Calu3 (cell line): ENCODE measurements around the gene MED15. TPM values are rescaled to one million over a fixed set of nuclear protein-coding genes. Genes with fewer than 3 reads are reported as not detected.

Source experiments
- BruUV-seq: library from RNA; stranded (reverse); fragments of 400-500 nt; replicated peaks from 2 replicates; lab custom pipeline; 2021; lab: Mats Ljungman, UMichigan
- CTCF ChIA-PET: fragments of 300-600 bp; sonication (Branson Sonifier 250); formaldehyde crosslinking; loops from one replicate; lab custom pipeline; 2022; ENCODE audit warnings: antibody characterized with exemption; lab: Charles Lee
- DNase-seq: peaks from one replicate; pipeline ENCODE4 v3.0.0; 2022
- H3K27ac Mint-ChIP-seq: one replicate; pipeline ENCODE4 v1.8.0; 2022; ENCODE audit warnings: mixed read lengths; ENCODE audit not compliant: unreplicated experiment
- H3K27me3 Mint-ChIP-seq: one replicate; pipeline ENCODE4 v1.8.0; 2022; ENCODE audit warnings: mixed read lengths; ENCODE audit not compliant: unreplicated experiment
- H3K36me3 Mint-ChIP-seq: one replicate; pipeline ENCODE4 v1.8.0; 2022; ENCODE audit warnings: mild to moderate bottlenecking, moderate library complexity, mixed read lengths; ENCODE audit not compliant: insufficient read depth, unreplicated experiment
- H3K4me1 Mint-ChIP-seq: one replicate; pipeline ENCODE4 v1.8.0; 2022; ENCODE audit warnings: mild to moderate bottlenecking, low read depth, mixed read lengths; ENCODE audit not compliant: unreplicated experiment
- H3K4me3 Mint-ChIP-seq: one replicate; pipeline ENCODE4 v1.8.0; 2022; ENCODE audit warnings: mild to moderate bottlenecking, low read depth, moderate library complexity, mixed read lengths; ENCODE audit not compliant: unreplicated experiment
- H3K9me3 Mint-ChIP-seq: one replicate; pipeline ENCODE4 v1.8.0; 2022; ENCODE audit warnings: low read depth, mixed read lengths; ENCODE audit not compliant: unreplicated experiment
- intact Hi-C: fragments of 100-400 bp; cut with micrococcal nuclease; formaldehyde crosslinking; loops from one replicate; pipeline ENCODE4 v1.10.0; 2022; ENCODE audit not compliant: unreplicated experiment
- total RNA-seq: library from RNA; stranded (reverse); gene quantifications from 2 replicates; pipeline ENCODE4 v1.2.3, GENCODE V29; 2022
- TF ChIP-seq, protein P1 (sequence below): fragments of 200-600 bp; IDR thresholded peaks from one replicate; pipeline ENCODE4 v1.8.0; 2022; ENCODE audit warnings: antibody characterized with exemption; ENCODE audit not compliant: unreplicated experiment

The MED15 gene
- total RNA-seq, 1 experiment from 2014 or later: 144 TPM

GRCh38 chr22:20488946-20489345 lies 18.5 kb upstream of the MED15 start:
- BruUV-seq: no TSS peak
- H3K27me3 Mint-ChIP-seq: no peaks in the 10 kb centered on the region
- no peak overlapping the region for H3K4me3 Mint-ChIP-seq
- no peaks in the 10 kb centered on the region for H3K36me3 Mint-ChIP-seq
- no peaks in the 10 kb centered on the region for H3K9me3 Mint-ChIP-seq
- CTCF ChIA-PET: no interaction called here
- intact Hi-C loops: no loop called here
- no peak overlapping the region for H3K27ac Mint-ChIP-seq
- no peaks in the 10 kb centered on the region for H3K4me1 Mint-ChIP-seq
- DNase-seq: no peak
- TF ChIP-seq, protein P1, sequence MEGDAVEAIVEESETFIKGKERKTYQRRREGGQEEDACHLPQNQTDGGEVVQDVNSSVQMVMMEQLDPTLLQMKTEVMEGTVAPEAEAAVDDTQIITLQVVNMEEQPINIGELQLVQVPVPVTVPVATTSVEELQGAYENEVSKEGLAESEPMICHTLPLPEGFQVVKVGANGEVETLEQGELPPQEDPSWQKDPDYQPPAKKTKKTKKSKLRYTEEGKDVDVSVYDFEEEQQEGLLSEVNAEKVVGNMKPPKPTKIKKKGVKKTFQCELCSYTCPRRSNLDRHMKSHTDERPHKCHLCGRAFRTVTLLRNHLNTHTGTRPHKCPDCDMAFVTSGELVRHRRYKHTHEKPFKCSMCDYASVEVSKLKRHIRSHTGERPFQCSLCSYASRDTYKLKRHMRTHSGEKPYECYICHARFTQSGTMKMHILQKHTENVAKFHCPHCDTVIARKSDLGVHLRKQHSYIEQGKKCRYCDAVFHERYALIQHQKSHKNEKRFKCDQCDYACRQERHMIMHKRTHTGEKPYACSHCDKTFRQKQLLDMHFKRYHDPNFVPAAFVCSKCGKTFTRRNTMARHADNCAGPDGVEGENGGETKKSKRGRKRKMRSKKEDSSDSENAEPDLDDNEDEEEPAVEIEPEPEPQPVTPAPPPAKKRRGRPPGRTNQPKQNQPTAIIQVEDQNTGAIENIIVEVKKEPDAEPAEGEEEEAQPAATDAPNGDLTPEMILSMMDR: no peak

DNA sequence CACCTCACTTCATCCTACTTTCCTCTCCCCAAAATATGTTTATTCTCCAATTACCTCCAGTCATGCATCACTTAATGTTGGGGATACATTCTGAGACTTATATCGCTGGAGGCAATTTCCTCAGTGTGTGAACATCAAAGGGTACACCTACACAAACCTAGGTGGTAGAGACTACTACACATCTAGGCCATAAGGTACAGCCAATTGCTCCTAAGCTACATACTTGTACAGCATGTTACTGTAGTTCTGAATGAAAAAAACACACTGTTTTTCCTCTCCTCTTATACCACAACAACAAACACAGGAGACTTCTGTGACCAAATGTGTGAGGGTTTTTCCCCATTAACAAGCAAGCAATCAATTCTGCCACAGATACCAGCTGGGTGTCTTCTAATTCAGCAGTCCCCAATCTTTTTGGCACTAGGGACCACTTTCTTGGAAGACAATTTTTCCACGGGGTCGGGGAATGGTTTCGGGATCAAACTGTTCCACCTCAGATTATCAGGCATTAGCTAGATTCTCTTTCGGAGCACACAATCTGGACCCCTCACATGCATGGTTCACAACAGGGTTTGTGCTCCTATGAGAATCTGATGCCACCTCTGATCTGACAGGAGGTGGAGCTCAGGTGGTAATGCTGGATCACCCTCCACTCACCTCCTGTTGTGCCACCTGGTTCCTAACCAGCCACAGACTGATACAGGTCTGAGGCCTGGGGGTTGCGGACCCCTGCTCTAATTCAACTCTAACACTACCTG lies 17.0 kb upstream of the MED15 start:
- no peak for DNase-seq
- Mint-ChIP-seq H3K4me3 (no peak overlapping the region), H3K4me1 (no peaks in the 10 kb centered on the region), H3K36me3 (peaks cover 7% of the 10 kb centered on the region), H3K27ac (no peak overlapping the region), H3K9me3 (no peaks in the 10 kb centered on the region), H3K27me3 (no peaks in the 10 kb centered on the region)
- no TSS peak for BruUV-seq
- intact Hi-C loops: no loop called here
- CTCF ChIA-PET: interaction anchor here (0.6 kb wide), 1 partner anchor 112 kb away, joined by 4 read pairs; no protein-coding TSS in a partner anchor
- TF ChIP-seq, protein P1: no peak

GRCh38 chr22:20490941-20491307 lies 16.5 kb upstream of the MED15 start:
- no peaks in the 10 kb centered on the region for H3K27me3 Mint-ChIP-seq
- CTCF ChIA-PET: no interaction called here
- TF ChIP-seq, protein P1: no peak
- no peak for DNase-seq
- H3K36me3 Mint-ChIP-seq: peaks cover 9% of the 10 kb centered on the region
- H3K4me1 Mint-ChIP-seq: no peaks in the 10 kb centered on the region
- no peak overlapping the region for H3K4me3 Mint-ChIP-seq
- H3K9me3 Mint-ChIP-seq: no peaks in the 10 kb centered on the region
- H3K27ac Mint-ChIP-seq: no peak overlapping the region
- BruUV-seq: no TSS peak
- intact Hi-C loops: no loop called here

GRCh38 chr22:20491346-20491745 lies 16.1 kb upstream of the MED15 start:
- intact Hi-C loops: no loop called here

More at GRCh38 chr22:20491346-20491745, 16.1 kb upstream of the MED15 start:
- Mint-ChIP-seq H3K36me3 (peaks cover 13% of the 10 kb centered on the region), H3K4me3 (no peak overlapping the region), H3K9me3 (no peaks in the 10 kb centered on the region), H3K27ac (no peak overlapping the region), H3K27me3 (no peaks in the 10 kb centered on the region), H3K4me1 (no peaks in the 10 kb centered on the region)
- CTCF ChIA-PET: no interaction called here
- BruUV-seq: no TSS peak
- TF ChIP-seq, protein P1: no peak
- DNase-seq: no peak
